K562 (cell line): ENCODE results near the gene NOL4L. TPM values are rescaled to one million over a fixed set of nuclear protein-coding genes. Genes with fewer than 3 reads are reported as not detected.

ENCODE experiments used
- ARID3A ChIP-seq: IDR thresholded peaks from 2 replicates; pipeline ENCODE4 v1.6.1; 2012; ENCODE audit warnings: low read depth, low read length, improper control_type of control experiment, borderline replicate concordance
- ATF7 ChIP-seq: fragments of 450-650 bp; IDR thresholded peaks from 2 replicates; pipeline ENCODE4 v1.7.1; 2014; ENCODE audit warnings: mild to moderate bottlenecking, moderate library complexity
- DEAF1 ChIP-seq: fragments of 450-650 bp; formaldehyde crosslinking; IDR thresholded peaks from 2 replicates; pipeline ENCODE4 v1.4.0; 2020; ENCODE audit warnings: mild to moderate bottlenecking, moderate library complexity
- EGR1 ChIP-seq: fragments of 450-650 bp; conservative IDR thresholded peaks from 2 replicates; pipeline ENCODE4 v1.6.1; 2017; ENCODE audit warnings: mild to moderate bottlenecking
- ELF1 ChIP-seq: fragments of 200-800 bp; sonication (Bioruptor generic); IDR thresholded peaks from 2 replicates; pipeline ENCODE4 v1.6.1; 2016; ENCODE audit warnings: missing genetic modification characterization, missing compliant biosample characterization
- FOSL1 ChIP-seq: fragments of 200-800 bp; sonication (Bioruptor generic); conservative IDR thresholded peaks from 2 replicates; pipeline ENCODE4 v1.6.1; 2016; ENCODE audit warnings: missing genetic modification characterization, missing compliant biosample characterization
- GATA2 ChIP-seq: sonication (generic); formaldehyde crosslinking; IDR thresholded peaks from 2 replicates; pipeline ENCODE4 v1.4.0; 2020; ENCODE audit warnings: mild to moderate bottlenecking, missing genetic modification reagents
- HDAC2 ChIP-seq: fragments of 450-650 bp; IDR thresholded peaks from 2 replicates; pipeline ENCODE4 v1.6.1; 2016; ENCODE audit warnings: mild to moderate bottlenecking
- MXI1 ChIP-seq: IDR thresholded peaks from 2 replicates; pipeline ENCODE4 v1.6.1; 2011; ENCODE audit warnings: low read depth, mild to moderate bottlenecking, improper control_type of control experiment, low read length
- NKRF ChIP-seq: fragments of 450-650 bp; IDR thresholded peaks from 2 replicates; pipeline ENCODE4 v1.6.1; 2016; ENCODE audit warnings: borderline replicate concordance
- PHF20 ChIP-seq: fragments of 450-650 bp; IDR thresholded peaks from 2 replicates; pipeline ENCODE4 v1.6.1; 2018; ENCODE audit not compliant: partially characterized antibody
- PKNOX1 ChIP-seq: fragments of 450-650 bp; IDR thresholded peaks from 2 replicates; pipeline ENCODE4 v1.6.1; 2016
- PTRF ChIP-seq: fragments of 450-650 bp; IDR thresholded peaks from 2 replicates; pipeline ENCODE4 v1.6.1; 2016; ENCODE audit warnings: mild to moderate bottlenecking, missing genetic modification characterization, missing compliant biosample characterization
- SRSF9 ChIP-seq: fragments of 200-400 bp; formaldehyde crosslinking; IDR thresholded peaks from 2 replicates; pipeline ENCODE4 v1.6.1; 2017; ENCODE audit warnings: low read depth, low read length, borderline replicate concordance
- ZBTB7A ChIP-seq: IDR thresholded peaks from 2 replicates; pipeline ENCODE4 v1.6.1; 2011; ENCODE audit warnings: low read depth, mild to moderate bottlenecking, low read length, moderate library complexity, borderline replicate concordance; ENCODE audit not compliant: control insufficient read depth
- ZMIZ1 ChIP-seq, 2 experiments: fragments of 150-350 bp in 1 of 2; IDR thresholded peaks; 2 replicates each; pipeline ENCODE4 v1.6.1; 2012 to 2016; ENCODE audit warnings: low read depth in 2 of 2, low read length in 2 of 2, mild to moderate bottlenecking in 1 of 2, moderate library complexity in 1 of 2
- ZNF408 ChIP-seq: fragments of 250-450 bp; sonication (Bioruptor Pico); IDR thresholded peaks from 2 replicates; pipeline ENCODE4 v1.4.0; 2020; ENCODE audit warnings: low read depth, mild to moderate bottlenecking, moderate library complexity
- polyA plus RNA-seq, 8 experiments: library from polyadenylated mRNA; depleted of rRNA in 4 of 8; stranded (reverse) in 5 of 8; unstranded in 3 of 8; fragments of >200 nt; fragmentation: Nextera tagmentation in 2 of 8; fragmentation: Illumina TruSeq in 1 of 8; extraction: Ambion mirVana in 2 of 8; extraction: Trizol in 1 of 8; gene quantifications; 2 replicates each; pipeline versions ENCODE4 v1.2.1 to v1.2.3, GENCODE V29; 2011 to 2014; ENCODE audit warnings: inconsistent platforms in 1 of 8, missing spikeins in 1 of 8
- total RNA-seq, 7 experiments: library from RNA; depleted of rRNA in 6 of 7; stranded (reverse); fragments of >200 nt in 6 of 7; fragmentation: Illumina TruSeq in 2 of 7; extraction: Trizol in 2 of 7; gene quantifications; 2 replicates each; pipeline versions ENCODE4 v1.2.1 to v1.2.3, GENCODE V29; 2011 to 2021; ENCODE audit warnings: low replicate concordance in 1 of 7

Gene NOL4L
- total and polyA plus RNA-seq, 9 of the 15 experiments (the other 6 are each of a cell fraction or from before 2014, with no cell fraction given): 5.1 to 36.2 (median 13.6) TPM

GRCh38 chr20:32510601-32511357, 74.4 kb downstream of the NOL4L start (continued):
- no peak for TF ChIP-seq ATF7
- TF ChIP-seq EGR1: peak; percentile 38; the same call in 1 of the 2 replicates
- no peak for TF ChIP-seq ARID3A
- no peak for TF ChIP-seq SRSF9
- no peak for TF ChIP-seq DEAF1 (CRISPR knock-in tag)
- TF ChIP-seq ZBTB7A: peak; percentile 60; the same call in 1 of the 2 replicates
- peak; percentile 29; the same call in 1 of the 2 replicates for TF ChIP-seq FOSL1 (tag)
- TF ChIP-seq ELF1 (tag): no peak
- TF ChIP-seq PHF20: no peak
- no peak for TF ChIP-seq NKRF
- TF ChIP-seq GATA2 (CRISPR knock-in tag): peak; percentile 84
- no peak for TF ChIP-seq ZMIZ1 (IDR thresholded peaks at IDR 0.05; ENCODE audit: low read depth in 2 of 2, low read length in 2 of 2)
- TF ChIP-seq PKNOX1: peak; percentile 59; the same call in 1 of the 2 replicates
- TF ChIP-seq ZNF408 (CRISPR knock-in tag): no peak
- no peak for TF ChIP-seq MXI1
- TF ChIP-seq PTRF (tag): no peak
- TF ChIP-seq HDAC2: peak; percentile 93
